Measurements from ENCODE around the gene PIGU.

GRCh38 chr20:34570859-34571306 lies 106.0 kb downstream of the PIGU start:
- TF ChIP-seq, protein P1, sequence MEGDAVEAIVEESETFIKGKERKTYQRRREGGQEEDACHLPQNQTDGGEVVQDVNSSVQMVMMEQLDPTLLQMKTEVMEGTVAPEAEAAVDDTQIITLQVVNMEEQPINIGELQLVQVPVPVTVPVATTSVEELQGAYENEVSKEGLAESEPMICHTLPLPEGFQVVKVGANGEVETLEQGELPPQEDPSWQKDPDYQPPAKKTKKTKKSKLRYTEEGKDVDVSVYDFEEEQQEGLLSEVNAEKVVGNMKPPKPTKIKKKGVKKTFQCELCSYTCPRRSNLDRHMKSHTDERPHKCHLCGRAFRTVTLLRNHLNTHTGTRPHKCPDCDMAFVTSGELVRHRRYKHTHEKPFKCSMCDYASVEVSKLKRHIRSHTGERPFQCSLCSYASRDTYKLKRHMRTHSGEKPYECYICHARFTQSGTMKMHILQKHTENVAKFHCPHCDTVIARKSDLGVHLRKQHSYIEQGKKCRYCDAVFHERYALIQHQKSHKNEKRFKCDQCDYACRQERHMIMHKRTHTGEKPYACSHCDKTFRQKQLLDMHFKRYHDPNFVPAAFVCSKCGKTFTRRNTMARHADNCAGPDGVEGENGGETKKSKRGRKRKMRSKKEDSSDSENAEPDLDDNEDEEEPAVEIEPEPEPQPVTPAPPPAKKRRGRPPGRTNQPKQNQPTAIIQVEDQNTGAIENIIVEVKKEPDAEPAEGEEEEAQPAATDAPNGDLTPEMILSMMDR (IDR thresholded peaks at IDR 0.05) = no peak
- TF ChIP-seq EP300 (IDR thresholded peaks at IDR 0.05) (no peak), POLR2A (IDR thresholded peaks at IDR 0.05) (no peak)
